ENCODE data around the gene NOTUM. TPM values are rescaled to one million over a fixed set of nuclear protein-coding genes. Genes with fewer than 3 reads are reported as not detected.

NOTUM gene
- total RNA-seq (not detected), total RNA-seq (0 to 1.3 (median 0.09) reads per million in 172 experiments)
- 0.04 TPM for polyA plus RNA-seq (2013, experiment 1 of 2)
- 0.16 TPM for polyA plus RNA-seq (2013, experiment 2 of 2)

- TF ChIP-seq, protein P1, sequence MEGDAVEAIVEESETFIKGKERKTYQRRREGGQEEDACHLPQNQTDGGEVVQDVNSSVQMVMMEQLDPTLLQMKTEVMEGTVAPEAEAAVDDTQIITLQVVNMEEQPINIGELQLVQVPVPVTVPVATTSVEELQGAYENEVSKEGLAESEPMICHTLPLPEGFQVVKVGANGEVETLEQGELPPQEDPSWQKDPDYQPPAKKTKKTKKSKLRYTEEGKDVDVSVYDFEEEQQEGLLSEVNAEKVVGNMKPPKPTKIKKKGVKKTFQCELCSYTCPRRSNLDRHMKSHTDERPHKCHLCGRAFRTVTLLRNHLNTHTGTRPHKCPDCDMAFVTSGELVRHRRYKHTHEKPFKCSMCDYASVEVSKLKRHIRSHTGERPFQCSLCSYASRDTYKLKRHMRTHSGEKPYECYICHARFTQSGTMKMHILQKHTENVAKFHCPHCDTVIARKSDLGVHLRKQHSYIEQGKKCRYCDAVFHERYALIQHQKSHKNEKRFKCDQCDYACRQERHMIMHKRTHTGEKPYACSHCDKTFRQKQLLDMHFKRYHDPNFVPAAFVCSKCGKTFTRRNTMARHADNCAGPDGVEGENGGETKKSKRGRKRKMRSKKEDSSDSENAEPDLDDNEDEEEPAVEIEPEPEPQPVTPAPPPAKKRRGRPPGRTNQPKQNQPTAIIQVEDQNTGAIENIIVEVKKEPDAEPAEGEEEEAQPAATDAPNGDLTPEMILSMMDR (IDR thresholded peaks at IDR 0.05): no peak
- no peaks in the 10 kb centered on the region for H3K9me3 Mint-ChIP-seq
- peaks cover 14% of the 10 kb centered on the region for H3K27me3 Mint-ChIP-seq
- ChIA-PET POLR2A (interaction anchor here (0.6 to 2.8 kb wide), 3 partner anchors 16 to 76 kb away, joined by 3 to 51 read pairs (median 10); partner anchors contain the start of genes ASPSCR1, CENPX, DCXR and LRRC45), CTCF (interaction anchor here (0.8 to 2.3 kb wide), 2 partner anchors 60 to 69 kb away, joined by 3 to 174 read pairs; partner anchors contain the start of genes CENPX and LRRC45)
- H3K27ac ChIP-seq (ENCODE audit: low read depth in 1 of 2, low read length in 2 of 2): no peak within 1 kb of the TSS
- H3K27me3 ChIP-seq (ENCODE audit: control insufficient read depth in 1 of 2, insufficient read depth in 2 of 2, low read length in 2 of 2): peaks cover 26 to 31% of the 10 kb centered on the region in 2 experiments
- H3K4me3 ChIP-seq (ENCODE audit: low read length): peak within 1 kb of the TSS; percentile 16
- H3K27ac Mint-ChIP-seq: no peak within 1 kb of the TSS
- DNase-seq (peak in 4 of 14 experiments; percentile 17 to 64 (median 46)), ATAC-seq (ENCODE audit: poor library complexity) (peak; percentile 15)
- no peaks in the 10 kb centered on the region for H3K4me1 Mint-ChIP-seq (ENCODE audit: low read depth)
- H3K36me3 Mint-ChIP-seq (ENCODE audit: low read depth): no peaks in the 10 kb centered on the region
- intact Hi-C loops (cut with DNase I, micrococcal nuclease): loop anchor here in 1 of 2 experiments (2.0 to 10.0 kb wide), 2 partner anchors 16 to 164 kb away; partner anchors contain the start of gene ASPSCR1
- peaks cover 0 to 8% of the 10 kb centered on the region in 2 experiments for H3K9me3 ChIP-seq (ENCODE audit: control insufficient read depth in 1 of 2, insufficient read depth in 1 of 2, low read length in 2 of 2)
- no peak within 1 kb of the TSS for H3K4me3 Mint-ChIP-seq
- H3K36me3 ChIP-seq (ENCODE audit: insufficient read depth, low read length): no peaks in the 10 kb centered on the region
- peaks cover 21% of the 10 kb centered on the region for H3K4me1 ChIP-seq (ENCODE audit: insufficient read depth, low read length)
Measured at GRCh38 chr17:81961087-81961511, at the start of gene NOTUM. TSS of gene NOTUM (minus strand) at chr17:81961187. CDS start at chr17:81960909, 278 bp downstream.

DNA sequence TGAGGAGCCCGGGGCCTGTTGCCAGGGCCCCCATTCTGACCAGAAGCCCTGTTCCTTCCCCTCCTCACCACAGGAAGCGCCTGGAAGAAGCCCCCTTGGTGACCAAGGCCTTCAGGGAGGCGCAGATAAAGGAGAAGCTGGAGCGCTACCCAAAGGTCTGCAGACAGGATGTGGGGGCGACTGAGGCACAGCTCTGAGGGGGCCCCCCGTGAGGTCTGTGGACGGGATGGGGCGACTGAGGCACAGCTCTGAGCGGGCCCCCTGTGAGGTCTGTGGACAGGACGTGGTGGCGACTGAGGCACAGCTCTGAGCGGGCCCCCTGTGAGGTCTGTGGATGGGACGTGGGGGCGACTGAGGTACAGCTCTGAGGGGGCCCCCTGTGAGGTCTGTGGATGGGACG is 48.4 kb upstream of the NOTUM start:
- Histone ChIP-seq H3K27me3 (ENCODE audit: control insufficient read depth in 1 of 2, insufficient read depth in 2 of 2, low read length in 2 of 2) (no peaks in the 10 kb centered on the region), H3K4me3 (ENCODE audit: low read length) (no peak overlapping the region), H3K4me1 (ENCODE audit: insufficient read depth, low read length) (no peaks in the 10 kb centered on the region), H3K9me3 (ENCODE audit: control insufficient read depth in 1 of 2, insufficient read depth in 1 of 2, low read length in 2 of 2) (no peaks in the 10 kb centered on the region), H3K27ac (ENCODE audit: low read depth in 1 of 2, low read length in 2 of 2) (no peak overlapping the region), H3K36me3 (ENCODE audit: insufficient read depth, low read length) (no peaks in the 10 kb centered on the region)
- POLR2A ChIA-PET: no interaction called here
- TF ChIP-seq, protein P1 (IDR thresholded peaks at IDR 0.05): no peak
- no peak for ATAC-seq (ENCODE audit: poor library complexity)
- CTCF ChIA-PET: interaction anchor here (0.8 to 1.2 kb wide), 2 partner anchors 10 to 50 kb away, joined by 3 read pairs; no protein-coding TSS in a partner anchor
- Mint-ChIP-seq H3K4me3 (no peak overlapping the region), H3K4me1 (ENCODE audit: low read depth) (no peaks in the 10 kb centered on the region), H3K27ac (no peak overlapping the region), H3K9me3 (no peaks in the 10 kb centered on the region), H3K27me3 (no peaks in the 10 kb centered on the region), H3K36me3 (ENCODE audit: low read depth) (no peaks in the 10 kb centered on the region)
- DNase-seq: no peak
- intact Hi-C loops (cut with DNase I, micrococcal nuclease): no loop called here

DNA sequence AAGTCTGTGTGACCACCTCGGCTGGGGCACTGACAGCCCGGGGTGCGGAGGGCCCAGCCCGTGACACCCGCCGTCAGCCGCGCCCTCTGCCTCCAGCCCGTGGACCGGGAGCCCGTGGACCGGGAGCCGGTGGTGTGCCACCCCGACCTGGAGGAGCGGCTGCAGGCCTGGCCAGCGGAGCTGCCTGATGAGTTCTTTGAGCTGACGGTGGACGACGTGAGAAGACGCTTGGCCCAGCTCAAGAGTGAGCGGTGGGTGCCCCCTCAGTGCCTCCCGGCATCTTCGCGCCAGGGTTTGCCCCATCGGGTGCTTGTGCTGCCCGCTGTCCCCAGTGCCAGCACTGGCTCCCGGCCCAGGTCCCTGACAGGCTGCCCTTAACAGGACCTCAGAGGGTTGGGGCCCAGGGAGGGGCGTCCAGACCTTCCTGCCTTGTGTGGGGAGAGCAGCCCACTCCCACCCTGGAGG is 48.0 kb upstream of the NOTUM start:
- ChIA-PET CTCF (no interaction called here), POLR2A (no interaction called here)
- H3K4me3 Mint-ChIP-seq: no peak overlapping the region
- H3K4me1 Mint-ChIP-seq (ENCODE audit: low read depth): no peaks in the 10 kb centered on the region
- Histone ChIP-seq H3K4me3 (ENCODE audit: low read length) (no peak overlapping the region), H3K9me3 (ENCODE audit: control insufficient read depth in 1 of 2, insufficient read depth in 1 of 2, low read length in 2 of 2) (no peaks in the 10 kb centered on the region), H3K36me3 (ENCODE audit: insufficient read depth, low read length) (no peaks in the 10 kb centered on the region), H3K27me3 (ENCODE audit: control insufficient read depth in 1 of 2, insufficient read depth in 2 of 2, low read length in 2 of 2) (no peaks in the 10 kb centered on the region), H3K27ac (ENCODE audit: low read depth in 1 of 2, low read length in 2 of 2) (no peak overlapping the region), H3K4me1 (ENCODE audit: insufficient read depth, low read length) (no peaks in the 10 kb centered on the region)
- TF ChIP-seq, protein P1 (IDR thresholded peaks at IDR 0.05): no peak
- DNase-seq: no peak
- H3K27me3 Mint-ChIP-seq: no peaks in the 10 kb centered on the region
- H3K36me3 Mint-ChIP-seq (ENCODE audit: low read depth): no peaks in the 10 kb centered on the region
- no peak overlapping the region for H3K27ac Mint-ChIP-seq
- no peak for ATAC-seq (ENCODE audit: poor library complexity)
- intact Hi-C loops (cut with DNase I, micrococcal nuclease): no loop called here
- no peaks in the 10 kb centered on the region for H3K9me3 Mint-ChIP-seq

Data from CD4-positive, alpha-beta T cell (primary cell).